Mesodermal cell (in vitro differentiated cells): ENCODE measurements around the gene S100A7A.

Experiments used
- H3K27ac ChIP-seq: 2 replicates; pipeline ENCODE4 v1.7.0; 2013; ENCODE audit warnings: mild to moderate bottlenecking, low read depth, low read length, moderate library complexity; ENCODE audit not compliant: severe bottlenecking
- H3K36me3 ChIP-seq: 2 replicates; pipeline ENCODE4 v1.7.1; 2013; ENCODE audit warnings: mild to moderate bottlenecking, low read length, moderate library complexity; ENCODE audit not compliant: control insufficient read depth, insufficient read depth
- H3K4me1 ChIP-seq: one replicate; pipeline ENCODE4 v1.7.1; 2013; ENCODE audit warnings: mild to moderate bottlenecking, low read length; ENCODE audit not compliant: insufficient read depth, control insufficient read depth, poor library complexity, severe bottlenecking
- H3K4me3 ChIP-seq: 2 replicates; pipeline ENCODE4 v1.7.0; 2013; ENCODE audit warnings: low read length, control low read depth, mild to moderate bottlenecking; ENCODE audit not compliant: insufficient read depth, poor library complexity, severe bottlenecking; ENCODE audit errors: extremely low read depth
- H3K9me3 ChIP-seq: 2 replicates; pipeline ENCODE4 v1.7.1; 2013; ENCODE audit warnings: mild to moderate bottlenecking, low read length, moderate library complexity; ENCODE audit not compliant: control insufficient read depth
- WGBS, 2 experiments: methylation state at CpG; one replicate each; pipeline ENCODE4 v1.1.5; 2013; ENCODE audit warnings: missing lambda C conversion rate in 2 of 2; ENCODE audit not compliant: insufficient coverage in 2 of 2; 5-methylcytosine and 5-hydroxymethylcytosine counted together

The S100A7A gene

GRCh38 chr1:153395136-153395685, 21.1 kb upstream of the S100A7A start:
- Histone ChIP-seq H3K36me3 (no peaks in the 10 kb centered on the region), H3K4me3 (no peak overlapping the region), H3K27ac (no peak overlapping the region), H3K9me3 (no peaks in the 10 kb centered on the region), H3K4me1 (no peaks in the 10 kb centered on the region)
- WGBS, 2 experiments, result 86 to 92% methylated on average over 4 to 7 of the region's 7 CpGs

- WGBS, 2 experiments, result 71 to 93% methylated on average over 1 to 3 of the region's 6 CpGs
- Histone ChIP-seq H3K36me3 (no peaks in the 10 kb centered on the region), H3K4me3 (no peak overlapping the region), H3K27ac (no peak overlapping the region), H3K4me1 (no peaks in the 10 kb centered on the region), H3K9me3 (no peaks in the 10 kb centered on the region)
These were observed 20.5 kb upstream of the S100A7A start for GRCh38 chr1:153395776-153396175.

- H3K27ac ChIP-seq, result no peak overlapping the region
- no peaks in the 10 kb centered on the region for H3K36me3 ChIP-seq
- H3K9me3 ChIP-seq, result no peaks in the 10 kb centered on the region
- no peaks in the 10 kb centered on the region for H3K4me1 ChIP-seq
- H3K4me3 ChIP-seq, result no peak overlapping the region
- 86 to 88% methylated on average over 3 of the region's 6 CpGs for WGBS, 2 experiments
These were observed 19.9 kb upstream of the S100A7A start for GRCh38 chr1:153396461-153396860.

GRCh38 chr1:153397051-153397923, 19.0 kb upstream of the S100A7A start:
- no peak overlapping the region for H3K27ac ChIP-seq
- H3K4me1 ChIP-seq, result no peaks in the 10 kb centered on the region
- no peak overlapping the region for H3K4me3 ChIP-seq
- H3K9me3 ChIP-seq, result no peaks in the 10 kb centered on the region
- 90 to 92% methylated on average over 16 of the region's 19 CpGs for WGBS, 2 experiments
- H3K36me3 ChIP-seq, result no peaks in the 10 kb centered on the region

- H3K4me1 ChIP-seq, result no peaks in the 10 kb centered on the region
- no peaks in the 10 kb centered on the region for H3K36me3 ChIP-seq
- H3K27ac ChIP-seq, result no peak overlapping the region
- 86 to 100% methylated on average over 2 of the region's 6 CpGs for WGBS, 2 experiments
- H3K9me3 ChIP-seq, result no peaks in the 10 kb centered on the region
- H3K4me3 ChIP-seq, result no peak overlapping the region
These were observed 18.2 kb upstream of the S100A7A start for GRCh38 chr1:153397924-153398651.

GRCh38 chr1:153399401-153400055, 16.8 kb upstream of the S100A7A start:
- Histone ChIP-seq H3K9me3 (no peaks in the 10 kb centered on the region), H3K27ac (no peak overlapping the region), H3K4me1 (no peaks in the 10 kb centered on the region), H3K4me3 (no peak overlapping the region), H3K36me3 (no peaks in the 10 kb centered on the region)
- WGBS, 2 experiments, result 85 to 91% methylated on average over 6 to 7 of the region's 7 CpGs

GRCh38 chr1:153400244-153400643, 16.1 kb upstream of the S100A7A start:
- Histone ChIP-seq H3K9me3 (no peaks in the 10 kb centered on the region), H3K4me1 (no peaks in the 10 kb centered on the region), H3K36me3 (no peaks in the 10 kb centered on the region), H3K27ac (no peak overlapping the region), H3K4me3 (no peak overlapping the region)
- WGBS, 2 experiments, result 42 to 74% methylated on average over 3 to 4 of the region's 5 CpGs

GRCh38 chr1:153401461-153401860, 14.9 kb upstream of the S100A7A start:
- WGBS, 2 experiments, result 89 to 100% methylated on average over 3 of the region's 9 CpGs
- Histone ChIP-seq H3K4me3 (no peak overlapping the region), H3K27ac (no peak overlapping the region), H3K9me3 (no peaks in the 10 kb centered on the region), H3K36me3 (no peaks in the 10 kb centered on the region), H3K4me1 (no peaks in the 10 kb centered on the region)

GRCh38 chr1:153402226-153402625, 14.1 kb upstream of the S100A7A start:
- no peaks in the 10 kb centered on the region for H3K9me3 ChIP-seq
- WGBS, 2 experiments, result 55 to 88% methylated on average over 1 of the region's 2 CpGs
- no peaks in the 10 kb centered on the region for H3K36me3 ChIP-seq
- no peak overlapping the region for H3K4me3 ChIP-seq
- H3K27ac ChIP-seq, result no peak overlapping the region
- no peaks in the 10 kb centered on the region for H3K4me1 ChIP-seq

GRCh38 chr1:153403421-153404085, 12.8 kb upstream of the S100A7A start:
- 82 to 92% methylated on average over 3 to 6 of the region's 11 CpGs for WGBS, 2 experiments
- no peaks in the 10 kb centered on the region for H3K36me3 ChIP-seq
- H3K9me3 ChIP-seq, result no peaks in the 10 kb centered on the region
- no peak overlapping the region for H3K27ac ChIP-seq
- H3K4me3 ChIP-seq, result no peak overlapping the region
- no peaks in the 10 kb centered on the region for H3K4me1 ChIP-seq
